ENCODE results near the gene MPHOSPH9. TPM values are rescaled to one million over a fixed set of nuclear protein-coding genes. Genes with fewer than 3 reads are reported as not detected.

The MPHOSPH9 gene
- total RNA-seq, 1 experiment from 2014 or later: 47.5 TPM

- TF ChIP-seq PRRX2 (CRISPR knock-in tag; IDR thresholded peaks at IDR 0.05) (no peak), JUN (CRISPR knock-in tag; IDR thresholded peaks at IDR 0.05) (no peak)
- TF ChIP-seq, protein P1, sequence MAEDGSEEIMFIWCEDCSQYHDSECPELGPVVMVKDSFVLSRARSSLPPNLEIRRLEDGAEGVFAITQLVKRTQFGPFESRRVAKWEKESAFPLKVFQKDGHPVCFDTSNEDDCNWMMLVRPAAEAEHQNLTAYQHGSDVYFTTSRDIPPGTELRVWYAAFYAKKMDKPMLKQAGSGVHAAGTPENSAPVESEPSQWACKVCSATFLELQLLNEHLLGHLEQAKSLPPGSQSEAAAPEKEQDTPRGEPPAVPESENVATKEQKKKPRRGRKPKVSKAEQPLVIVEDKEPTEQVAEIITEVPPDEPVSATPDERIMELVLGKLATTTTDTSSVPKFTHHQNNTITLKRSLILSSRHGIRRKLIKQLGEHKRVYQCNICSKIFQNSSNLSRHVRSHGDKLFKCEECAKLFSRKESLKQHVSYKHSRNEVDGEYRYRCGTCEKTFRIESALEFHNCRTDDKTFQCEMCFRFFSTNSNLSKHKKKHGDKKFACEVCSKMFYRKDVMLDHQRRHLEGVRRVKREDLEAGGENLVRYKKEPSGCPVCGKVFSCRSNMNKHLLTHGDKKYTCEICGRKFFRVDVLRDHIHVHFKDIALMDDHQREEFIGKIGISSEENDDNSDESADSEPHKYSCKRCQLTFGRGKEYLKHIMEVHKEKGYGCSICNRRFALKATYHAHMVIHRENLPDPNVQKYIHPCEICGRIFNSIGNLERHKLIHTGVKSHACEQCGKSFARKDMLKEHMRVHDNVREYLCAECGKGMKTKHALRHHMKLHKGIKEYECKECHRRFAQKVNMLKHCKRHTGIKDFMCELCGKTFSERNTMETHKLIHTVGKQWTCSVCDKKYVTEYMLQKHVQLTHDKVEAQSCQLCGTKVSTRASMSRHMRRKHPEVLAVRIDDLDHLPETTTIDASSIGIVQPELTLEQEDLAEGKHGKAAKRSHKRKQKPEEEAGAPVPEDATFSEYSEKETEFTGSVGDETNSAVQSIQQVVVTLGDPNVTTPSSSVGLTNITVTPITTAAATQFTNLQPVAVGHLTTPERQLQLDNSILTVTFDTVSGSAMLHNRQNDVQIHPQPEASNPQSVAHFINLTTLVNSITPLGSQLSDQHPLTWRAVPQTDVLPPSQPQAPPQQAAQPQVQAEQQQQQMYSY (CRISPR knock-in tag; IDR thresholded peaks at IDR 0.05): no peak
- Mint-ChIP-seq H3K4me3 (no peak overlapping the region), H3K36me3 (peaks cover 48% of the 10 kb centered on the region), H3K27me3 (ENCODE audit: low read depth) (no peaks in the 10 kb centered on the region), H3K4me1 (no peaks in the 10 kb centered on the region), H3K9me3 (no peaks in the 10 kb centered on the region), H3K27ac (no peak overlapping the region)
- CTCF ChIA-PET: interaction anchor here (1.7 kb wide), 1 partner anchor 38 kb away, joined by 5 read pairs; no protein-coding TSS in a partner anchor
- DNase-seq (ENCODE audit: low spot score): no peak
- ATAC-seq: no peak
- POLR2A ChIA-PET: no interaction called here
Measured at GRCh38 chr12:123200414-123200813, 32.5 kb downstream of the MPHOSPH9 start.

DNA sequence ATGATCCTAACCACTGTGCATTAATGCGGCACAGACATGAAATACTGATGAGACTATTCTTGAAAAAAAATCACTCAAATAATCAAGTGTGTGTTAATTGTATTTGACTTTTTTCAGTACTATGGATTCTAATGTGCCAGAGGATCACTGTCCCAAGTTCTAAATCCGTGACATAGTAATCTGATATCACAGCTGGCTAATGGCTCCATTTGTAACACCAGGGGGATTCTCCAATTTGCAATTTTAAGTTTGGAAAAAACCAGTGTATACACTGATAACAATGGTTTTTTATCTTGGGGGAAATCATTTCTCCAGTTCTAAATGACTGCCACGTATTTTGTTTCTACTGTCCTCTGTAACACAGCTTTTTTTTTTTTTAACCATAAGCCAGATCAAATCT lies 33.0 kb downstream of the MPHOSPH9 start:
- Mint-ChIP-seq H3K4me3 (no peak overlapping the region), H3K36me3 (peaks cover 46% of the 10 kb centered on the region), H3K9me3 (no peaks in the 10 kb centered on the region), H3K4me1 (no peaks in the 10 kb centered on the region), H3K27me3 (ENCODE audit: low read depth) (no peaks in the 10 kb centered on the region), H3K27ac (no peak overlapping the region)
- ChIA-PET POLR2A (no interaction called here), CTCF (interaction anchor here (0.7 to 1.7 kb wide), 2 partner anchors 38 to 291 kb away, joined by 3 to 5 read pairs; no protein-coding TSS in a partner anchor)
- DNase-seq (ENCODE audit: low spot score) (no peak), ATAC-seq (no peak)
- TF ChIP-seq, protein P2, sequence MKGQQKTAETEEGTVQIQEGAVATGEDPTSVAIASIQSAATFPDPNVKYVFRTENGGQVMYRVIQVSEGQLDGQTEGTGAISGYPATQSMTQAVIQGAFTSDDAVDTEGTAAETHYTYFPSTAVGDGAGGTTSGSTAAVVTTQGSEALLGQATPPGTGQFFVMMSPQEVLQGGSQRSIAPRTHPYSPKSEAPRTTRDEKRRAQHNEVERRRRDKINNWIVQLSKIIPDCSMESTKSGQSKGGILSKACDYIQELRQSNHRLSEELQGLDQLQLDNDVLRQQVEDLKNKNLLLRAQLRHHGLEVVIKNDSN (CRISPR knock-in tag; IDR thresholded peaks at IDR 0.05): no peak
- TF ChIP-seq ELF4 (CRISPR knock-in tag; IDR thresholded peaks at IDR 0.05; ENCODE audit: low read depth) (no peak), EMX1 (CRISPR knock-in tag; IDR thresholded peaks at IDR 0.05) (no peak), FOXK1 (CRISPR knock-in tag; IDR thresholded peaks at IDR 0.05) (no peak), CBFB (CRISPR knock-in tag; IDR thresholded peaks at IDR 0.05; ENCODE audit: low read depth) (no peak), SMAD3 (CRISPR knock-in tag; IDR thresholded peaks at IDR 0.05; ENCODE audit: borderline replicate concordance) (no peak), NFATC4 (CRISPR knock-in tag; IDR thresholded peaks at IDR 0.05) (no peak), ZNF263 (CRISPR knock-in tag; IDR thresholded peaks at IDR 0.05; ENCODE audit: low read depth) (no peak), NR2C2 (CRISPR knock-in tag; IDR thresholded peaks at IDR 0.05) (no peak), ZMAT4 (CRISPR knock-in tag; IDR thresholded peaks at IDR 0.05) (no peak), CREB1 (CRISPR knock-in tag; IDR thresholded peaks at IDR 0.05) (no peak), ZNF121 (CRISPR knock-in tag; IDR thresholded peaks at IDR 0.05) (no peak), ZNF232 (CRISPR knock-in tag; IDR thresholded peaks at IDR 0.05) (no peak), KAT7 (CRISPR knock-in tag; IDR thresholded peaks at IDR 0.05; ENCODE audit: borderline replicate concordance) (no peak), RELA (CRISPR knock-in tag; IDR thresholded peaks at IDR 0.05; ENCODE audit: borderline replicate concordance) (no peak), CTCF (IDR thresholded peaks at IDR 0.05) (no peak), JUN (CRISPR knock-in tag; IDR thresholded peaks at IDR 0.05) (no peak)
- TF ChIP-seq, protein P3, sequence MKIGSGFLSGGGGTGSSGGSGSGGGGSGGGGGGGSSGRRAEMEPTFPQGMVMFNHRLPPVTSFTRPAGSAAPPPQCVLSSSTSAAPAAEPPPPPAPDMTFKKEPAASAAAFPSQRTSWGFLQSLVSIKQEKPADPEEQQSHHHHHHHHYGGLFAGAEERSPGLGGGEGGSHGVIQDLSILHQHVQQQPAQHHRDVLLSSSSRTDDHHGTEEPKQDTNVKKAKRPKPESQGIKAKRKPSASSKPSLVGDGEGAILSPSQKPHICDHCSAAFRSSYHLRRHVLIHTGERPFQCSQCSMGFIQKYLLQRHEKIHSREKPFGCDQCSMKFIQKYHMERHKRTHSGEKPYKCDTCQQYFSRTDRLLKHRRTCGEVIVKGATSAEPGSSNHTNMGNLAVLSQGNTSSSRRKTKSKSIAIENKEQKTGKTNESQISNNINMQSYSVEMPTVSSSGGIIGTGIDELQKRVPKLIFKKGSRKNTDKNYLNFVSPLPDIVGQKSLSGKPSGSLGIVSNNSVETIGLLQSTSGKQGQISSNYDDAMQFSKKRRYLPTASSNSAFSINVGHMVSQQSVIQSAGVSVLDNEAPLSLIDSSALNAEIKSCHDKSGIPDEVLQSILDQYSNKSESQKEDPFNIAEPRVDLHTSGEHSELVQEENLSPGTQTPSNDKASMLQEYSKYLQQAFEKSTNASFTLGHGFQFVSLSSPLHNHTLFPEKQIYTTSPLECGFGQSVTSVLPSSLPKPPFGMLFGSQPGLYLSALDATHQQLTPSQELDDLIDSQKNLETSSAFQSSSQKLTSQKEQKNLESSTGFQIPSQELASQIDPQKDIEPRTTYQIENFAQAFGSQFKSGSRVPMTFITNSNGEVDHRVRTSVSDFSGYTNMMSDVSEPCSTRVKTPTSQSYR (CRISPR knock-in tag; IDR thresholded peaks at IDR 0.05): no peak
- TF ChIP-seq, protein P4, sequence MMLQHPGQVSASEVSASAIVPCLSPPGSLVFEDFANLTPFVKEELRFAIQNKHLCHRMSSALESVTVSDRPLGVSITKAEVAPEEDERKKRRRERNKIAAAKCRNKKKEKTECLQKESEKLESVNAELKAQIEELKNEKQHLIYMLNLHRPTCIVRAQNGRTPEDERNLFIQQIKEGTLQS (CRISPR knock-in tag; conservative IDR thresholded peaks at IDR 0.05): no peak
